ENCODE measurements around the gene PLA2G5. TPM values are rescaled to one million over a fixed set of nuclear protein-coding genes. Genes with fewer than 3 reads are reported as not detected.

Gene PLA2G5
- polyA plus RNA-seq, 3 donors from 2014 or later = not detected

- Mint-ChIP-seq H3K36me3 (peaks cover 0 to 6% (median 0%) of the 10 kb centered on the region in 3 donors), H3K4me1 (peaks cover 0 to 7% of the 10 kb centered on the region in 2 donors), H3K4me3 (no peak overlapping the region), H3K27me3 (ENCODE audit: low read depth in 3 of 3) (peaks cover 3 to 11% (median 8%) of the 10 kb centered on the region in 3 donors), H3K9me3 (peaks cover 0 to 2% (median 0%) of the 10 kb centered on the region in 6 donors), H3K27ac (no peak overlapping the region)
- DNase-seq = no peak
Measured at GRCh38 chr1:20073256-20073655, 3.3 kb downstream of the PLA2G5 start.

- H3K27me3 Mint-ChIP-seq (ENCODE audit: low read depth in 3 of 3) = peaks cover 5 to 12% (median 11%) of the 10 kb centered on the region in 3 donors
- peaks cover 0 to 2% (median 0%) of the 10 kb centered on the region in 6 donors for H3K9me3 Mint-ChIP-seq
- H3K4me1 Mint-ChIP-seq = peaks cover 0 to 11% of the 10 kb centered on the region in 2 donors
- no peak overlapping the region for H3K27ac Mint-ChIP-seq
- DNase-seq = no peak
- H3K36me3 Mint-ChIP-seq = peaks cover 0 to 6% (median 3%) of the 10 kb centered on the region in 3 donors
- no peak overlapping the region for H3K4me3 Mint-ChIP-seq
Measured at GRCh38 chr1:20074055-20074724, 4.2 kb downstream of the PLA2G5 start.

- Mint-ChIP-seq H3K27me3 (ENCODE audit: low read depth in 3 of 3) (peaks cover 3 to 12% (median 11%) of the 10 kb centered on the region in 3 donors), H3K9me3 (peaks cover 0 to 2% (median 0%) of the 10 kb centered on the region in 6 donors), H3K27ac (no peak overlapping the region), H3K36me3 (peaks cover 0 to 6% (median 3%) of the 10 kb centered on the region in 3 donors), H3K4me1 (peaks cover 2 to 14% of the 10 kb centered on the region in 2 donors), H3K4me3 (no peak overlapping the region)
- no peak for DNase-seq
Measured at GRCh38 chr1:20074725-20075171, 4.8 kb downstream of the PLA2G5 start.

GRCh38 chr1:20075345-20075744 is 5.4 kb downstream of the PLA2G5 start:
- peak overlapping the region in 1 of 6 donors; percentile 27 for H3K27ac Mint-ChIP-seq
- H3K36me3 Mint-ChIP-seq = peaks cover 0 to 6% (median 3%) of the 10 kb centered on the region in 3 donors
- DNase-seq = no peak
- H3K4me3 Mint-ChIP-seq = no peak overlapping the region
- H3K9me3 Mint-ChIP-seq = peaks cover 0 to 2% (median 0%) of the 10 kb centered on the region in 6 donors
- H3K27me3 Mint-ChIP-seq (ENCODE audit: low read depth in 3 of 3) = peaks cover 3 to 13% (median 12%) of the 10 kb centered on the region in 3 donors
- H3K4me1 Mint-ChIP-seq = peaks cover 5 to 18% of the 10 kb centered on the region in 2 donors

GRCh38 chr1:20076223-20076622 is 6.2 kb downstream of the PLA2G5 start:
- H3K27me3 Mint-ChIP-seq (ENCODE audit: low read depth in 3 of 3) = peaks cover 3 to 13% (median 12%) of the 10 kb centered on the region in 3 donors
- peaks cover 0 to 2% (median 0%) of the 10 kb centered on the region in 6 donors for H3K9me3 Mint-ChIP-seq
- DNase-seq = no peak
- H3K36me3 Mint-ChIP-seq = peaks cover 0 to 6% (median 3%) of the 10 kb centered on the region in 3 donors
- H3K4me3 Mint-ChIP-seq = no peak overlapping the region
- peaks cover 14 to 27% of the 10 kb centered on the region in 2 donors for H3K4me1 Mint-ChIP-seq
- no peak overlapping the region for H3K27ac Mint-ChIP-seq

GRCh38 chr1:20076710-20077461 is 6.9 kb downstream of the PLA2G5 start:
- Mint-ChIP-seq H3K4me1 (peaks cover 18 to 32% of the 10 kb centered on the region in 2 donors), H3K9me3 (peaks cover 0 to 2% (median 0%) of the 10 kb centered on the region in 6 donors), H3K27ac (no peak overlapping the region), H3K27me3 (ENCODE audit: low read depth in 3 of 3) (peaks cover 3 to 13% (median 11%) of the 10 kb centered on the region in 3 donors), H3K4me3 (no peak overlapping the region), H3K36me3 (peaks cover 0 to 6% (median 3%) of the 10 kb centered on the region in 3 donors)
- no peak for DNase-seq

- H3K36me3 Mint-ChIP-seq = peaks cover 0 to 6% (median 3%) of the 10 kb centered on the region in 3 donors
- peak overlapping the region in 1 of 6 donors; percentile 67 for H3K27ac Mint-ChIP-seq
- H3K4me3 Mint-ChIP-seq = peak overlapping the region in 1 of 5 donors; percentile 8
- peaks cover 18 to 40% of the 10 kb centered on the region in 2 donors for H3K4me1 Mint-ChIP-seq
- peaks cover 6 to 14% (median 10%) of the 10 kb centered on the region in 3 donors for H3K27me3 Mint-ChIP-seq (ENCODE audit: low read depth in 3 of 3)
- DNase-seq = no peak
- H3K9me3 Mint-ChIP-seq = peaks cover 0 to 2% (median 0%) of the 10 kb centered on the region in 6 donors
Measured at GRCh38 chr1:20078171-20078651, 8.2 kb downstream of the PLA2G5 start.

- H3K4me3 Mint-ChIP-seq = no peak overlapping the region
- peaks cover 0 to 2% (median 0%) of the 10 kb centered on the region in 6 donors for H3K9me3 Mint-ChIP-seq
- peaks cover 0 to 6% (median 3%) of the 10 kb centered on the region in 3 donors for H3K36me3 Mint-ChIP-seq
- H3K4me1 Mint-ChIP-seq = peaks cover 18 to 40% of the 10 kb centered on the region in 2 donors
- H3K27me3 Mint-ChIP-seq (ENCODE audit: low read depth in 3 of 3) = peaks cover 9 to 14% (median 10%) of the 10 kb centered on the region in 3 donors
- no peak for DNase-seq
- no peak overlapping the region for H3K27ac Mint-ChIP-seq
Measured at GRCh38 chr1:20078711-20079110, 8.7 kb downstream of the PLA2G5 start.

- peak overlapping the region; percentile 33 to 71 (median 59) for H3K4me3 Mint-ChIP-seq
- DNase-seq = no peak
- H3K9me3 Mint-ChIP-seq = peaks cover 0 to 2% (median 0%) of the 10 kb centered on the region in 6 donors
- peak overlapping the region in 1 of 6 donors; percentile 51 for H3K27ac Mint-ChIP-seq
- peaks cover 18 to 40% of the 10 kb centered on the region in 2 donors for H3K4me1 Mint-ChIP-seq
- H3K36me3 Mint-ChIP-seq = peaks cover 0 to 6% (median 3%) of the 10 kb centered on the region in 3 donors
- H3K27me3 Mint-ChIP-seq (ENCODE audit: low read depth in 3 of 3) = peaks cover 9 to 14% (median 10%) of the 10 kb centered on the region in 3 donors
Measured at GRCh38 chr1:20079661-20080305, 9.8 kb downstream of the PLA2G5 start.

GRCh38 chr1:20080441-20081352 is 10.7 kb downstream of the PLA2G5 start:
- no peak overlapping the region for H3K27ac Mint-ChIP-seq
- H3K4me3 Mint-ChIP-seq = peak overlapping the region; percentile 63 to 82 (median 71)
- peaks cover 0 to 6% (median 3%) of the 10 kb centered on the region in 3 donors for H3K36me3 Mint-ChIP-seq
- H3K27me3 Mint-ChIP-seq (ENCODE audit: low read depth in 3 of 3) = peaks cover 8 to 14% (median 9%) of the 10 kb centered on the region in 3 donors
- peaks cover 18 to 40% of the 10 kb centered on the region in 2 donors for H3K4me1 Mint-ChIP-seq
- H3K9me3 Mint-ChIP-seq = peaks cover 0 to 2% (median 0%) of the 10 kb centered on the region in 6 donors
- peak; percentile 19 to 34 (median 29) for DNase-seq

GRCh38 chr1:20081353-20081810 is 11.4 kb downstream of the PLA2G5 start:
- no peak for DNase-seq
- Mint-ChIP-seq H3K9me3 (peaks cover 0 to 2% (median 0%) of the 10 kb centered on the region in 6 donors), H3K36me3 (peaks cover 0 to 6% (median 3%) of the 10 kb centered on the region in 3 donors), H3K27ac (peak overlapping the region in 1 of 6 donors; percentile 69), H3K4me3 (peak overlapping the region; percentile 63 to 82 (median 71)), H3K4me1 (peaks cover 18 to 40% of the 10 kb centered on the region in 2 donors), H3K27me3 (ENCODE audit: low read depth in 3 of 3) (peaks cover 8 to 14% (median 11%) of the 10 kb centered on the region in 3 donors)

- Mint-ChIP-seq H3K27me3 (ENCODE audit: low read depth in 3 of 3) (peaks cover 2 to 13% (median 11%) of the 10 kb centered on the region in 3 donors), H3K4me3 (no peak overlapping the region), H3K9me3 (peaks cover 0 to 1% (median 0%) of the 10 kb centered on the region in 6 donors)
Measured at GRCh38 chr1:20082772-20083171, 12.8 kb downstream of the PLA2G5 start.

More at GRCh38 chr1:20082772-20083171, 12.8 kb downstream of the PLA2G5 start:
- DNase-seq = no peak
- Mint-ChIP-seq H3K27ac (peak overlapping the region in 1 of 6 donors; percentile 60), H3K36me3 (peaks cover 0 to 3% (median 0%) of the 10 kb centered on the region in 3 donors), H3K4me1 (peaks cover 18 to 37% of the 10 kb centered on the region in 2 donors)

Data from immature natural killer cell (primary cell).